ENCODE measurements around the gene TMEM114.

Gene TMEM114

DNA sequence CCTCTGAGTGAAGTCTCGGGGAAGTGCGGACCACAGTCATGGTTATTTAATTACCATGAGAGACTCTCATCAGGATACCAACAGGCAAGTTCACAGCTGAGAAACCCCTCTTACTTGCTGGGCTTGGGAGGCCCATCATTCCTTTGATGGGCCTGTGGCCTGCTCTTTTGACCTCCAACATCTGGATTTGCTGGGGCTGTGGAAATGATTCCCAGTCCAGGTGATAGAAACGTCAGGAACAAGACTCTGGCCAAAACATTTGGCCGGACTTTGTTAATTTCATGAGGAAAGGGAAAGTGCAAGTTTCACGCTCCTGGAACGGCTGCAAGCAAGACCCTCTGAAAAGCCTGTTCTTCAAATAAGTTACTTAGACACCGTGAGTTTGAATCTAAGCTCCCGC is 42.5 kb downstream of the TMEM114 start:
- no peak for DNase-seq

GRCh38 chr16:8544406-8544805 is 45.9 kb downstream of the TMEM114 start:
- DNase-seq: no peak

DNA sequence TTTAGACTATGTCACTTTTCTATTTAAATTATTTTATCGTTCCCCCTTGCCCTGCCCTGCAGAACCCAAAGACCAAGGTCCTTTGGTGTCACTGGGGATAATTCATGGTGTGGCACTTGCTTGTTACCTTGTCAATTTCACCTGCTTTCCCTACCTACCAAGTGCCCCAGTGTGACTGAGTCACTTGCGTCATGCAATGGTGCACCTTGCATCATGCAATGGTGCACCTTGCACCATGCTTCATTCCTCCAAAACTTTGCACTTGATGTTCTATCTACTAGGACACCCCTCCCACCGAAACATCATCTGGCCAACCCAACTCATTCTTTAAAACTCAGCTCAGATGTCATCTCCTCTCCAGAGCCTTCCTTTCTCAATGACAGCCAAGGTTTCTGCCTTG is 47.1 kb downstream of the TMEM114 start:
- no peak for DNase-seq

DNA sequence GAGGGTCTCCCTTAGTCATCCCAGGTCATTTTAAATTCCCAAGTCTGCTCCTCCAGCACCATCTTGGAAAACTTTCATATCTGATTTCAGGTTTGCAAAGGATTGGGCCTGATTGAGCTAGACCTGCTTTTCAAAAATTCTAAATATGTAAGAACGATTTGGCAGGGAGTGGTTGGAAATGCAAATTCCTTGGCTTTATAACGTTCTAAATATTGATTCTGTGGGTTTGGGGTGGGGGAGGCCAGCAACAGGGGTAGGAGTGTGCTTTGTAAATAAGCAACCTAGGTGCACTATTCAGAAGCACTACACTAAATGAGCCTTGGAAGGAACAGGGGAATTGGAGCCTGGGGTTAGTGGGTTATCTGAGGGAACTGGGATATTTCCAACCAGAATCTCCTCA is 47.9 kb downstream of the TMEM114 start:
- DNase-seq: no peak

GRCh38 chr16:8541868-8542267 is 48.4 kb downstream of the TMEM114 start:
- DNase-seq: no peak

GRCh38 chr16:8537691-8538342 is 52.5 kb downstream of the TMEM114 start:
- DNase-seq: no peak

DNA sequence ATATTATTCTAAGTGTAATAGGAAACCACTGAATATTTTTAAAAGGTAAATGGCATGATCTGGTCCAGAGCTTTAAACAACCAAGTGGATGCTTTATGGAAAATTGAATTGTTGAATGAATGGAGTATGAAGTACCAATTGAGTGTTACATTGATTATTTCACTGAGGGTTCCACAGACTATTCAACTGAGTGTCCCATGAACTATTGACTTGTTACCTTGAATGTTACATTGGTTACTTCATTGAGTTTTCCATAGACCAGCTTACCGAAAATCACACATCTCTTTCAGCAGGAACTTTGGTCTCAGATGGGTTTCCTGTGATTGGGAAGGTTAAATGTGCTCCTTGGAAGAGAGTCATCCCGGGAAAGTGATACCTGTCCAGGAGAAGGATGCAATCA is 56.8 kb downstream of the TMEM114 start:
- no peak for DNase-seq

GRCh38 chr16:8530752-8531384 is 59.4 kb downstream of the TMEM114 start:
- no peak for DNase-seq

DNA sequence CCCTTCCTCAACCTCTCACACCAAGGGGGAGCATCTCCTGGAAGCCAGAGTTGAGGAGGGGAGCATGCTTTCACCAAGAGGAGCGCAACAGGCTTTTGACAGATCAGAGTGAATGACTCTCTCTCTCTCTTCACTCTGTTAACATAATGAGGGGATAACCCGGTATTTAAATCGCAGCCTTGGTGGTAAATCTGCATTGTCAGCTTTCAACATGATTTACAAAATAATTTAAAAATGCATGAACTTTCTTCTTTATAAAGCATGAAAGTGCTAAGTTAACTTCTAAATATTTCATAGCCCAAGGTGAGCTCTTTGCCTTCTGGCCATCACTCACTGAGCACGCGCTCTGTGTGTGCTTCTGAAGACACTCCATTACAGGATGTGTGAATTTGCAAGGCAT is 61.8 kb downstream of the TMEM114 start:
- no peak for DNase-seq

DNA sequence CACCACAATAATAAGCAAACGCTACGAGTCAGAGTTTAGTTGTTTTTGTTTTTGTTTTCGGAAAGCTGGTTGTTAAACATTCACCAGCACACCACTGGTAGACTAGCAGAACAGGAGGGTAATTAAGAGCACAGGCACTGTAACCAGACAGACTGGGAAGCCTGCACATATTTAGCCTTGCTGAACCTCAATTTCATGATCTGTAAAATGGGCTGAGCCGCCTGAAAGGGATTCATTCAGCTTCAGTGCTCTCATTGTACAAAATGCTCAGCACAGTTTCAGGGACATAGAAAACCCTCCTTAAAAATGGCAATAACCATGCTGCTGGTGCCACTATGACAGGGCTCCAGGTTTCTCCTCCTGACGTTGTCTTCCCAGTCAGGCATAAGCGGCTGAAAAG is 66.4 kb downstream of the TMEM114 start:
- DNase-seq: no peak

DNA sequence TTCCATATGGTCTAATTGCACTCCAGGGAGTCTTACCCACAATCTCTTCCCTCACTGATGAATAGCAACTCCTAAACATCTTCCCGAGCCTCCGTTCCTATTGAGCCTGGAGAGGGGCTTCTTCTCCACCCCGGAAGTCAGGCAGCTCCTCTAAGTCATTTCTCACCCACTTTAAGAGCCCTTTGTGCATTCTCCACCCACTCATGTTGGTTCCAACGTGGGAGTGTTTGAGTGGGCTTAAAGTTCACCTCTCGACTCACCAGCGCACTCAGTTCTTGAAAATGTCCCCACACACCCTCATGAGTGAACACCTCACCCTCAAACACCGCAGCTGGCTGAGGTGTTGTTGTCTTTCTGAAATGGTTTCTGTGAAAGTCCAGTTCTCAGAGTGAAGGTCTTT is 67.6 kb downstream of the TMEM114 start:
- no peak for DNase-seq

- DNase-seq: no peak
These were observed 70.7 kb downstream of the TMEM114 start for GRCh38 chr16:8519643-8520042.

Data from CD4-positive, alpha-beta T cell treated with Interleukin-17A for 4 hours (primary cell).